Fibroblast of skin of right quadriceps (primary cell): ENCODE data around the gene PKNOX2.

Source experiments
- DNase-seq: peaks from one replicate; pipeline ENCODE4 v3.0.0-alpha.2; 2013

The PKNOX2 gene

DNA sequence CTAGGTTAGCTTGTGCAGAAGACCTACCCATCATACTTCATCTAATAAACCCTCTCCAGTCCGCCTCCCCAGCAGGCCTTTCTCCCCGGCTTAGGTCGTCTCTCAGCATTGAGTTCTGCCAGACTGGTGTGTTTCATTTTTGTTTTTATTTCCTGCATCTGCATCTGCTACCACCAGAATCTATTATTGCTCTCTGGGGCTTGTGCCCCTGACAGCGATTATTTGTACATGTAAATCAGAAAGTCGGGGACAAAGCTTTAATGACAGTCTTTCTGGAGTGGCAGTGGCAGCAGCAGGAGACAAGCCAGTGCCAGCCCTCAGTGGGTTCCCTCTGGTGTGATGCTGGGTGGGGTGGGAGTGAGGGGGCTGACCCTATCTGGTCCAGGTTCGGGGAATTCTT lies 127.5 kb downstream of the PKNOX2 start:
- no peak for DNase-seq

DNA sequence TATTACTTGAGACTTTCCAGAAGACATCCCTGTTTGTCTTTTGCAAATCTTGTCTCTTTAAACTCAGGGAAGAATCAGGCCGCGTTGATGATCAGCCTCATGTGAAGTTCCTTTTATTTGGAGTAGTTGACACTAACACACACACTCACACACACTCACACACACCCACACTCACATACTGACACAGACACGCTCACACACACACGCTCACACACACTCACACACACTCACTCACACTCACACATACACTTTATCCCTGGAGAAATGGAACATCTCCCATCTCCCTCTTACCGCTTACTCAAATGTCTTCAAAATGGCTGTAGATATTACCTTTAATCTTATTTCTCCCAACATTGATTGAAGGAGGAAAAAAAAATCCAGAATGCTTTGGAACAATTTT lies 129.0 kb downstream of the PKNOX2 start:
- no peak for DNase-seq

DNA sequence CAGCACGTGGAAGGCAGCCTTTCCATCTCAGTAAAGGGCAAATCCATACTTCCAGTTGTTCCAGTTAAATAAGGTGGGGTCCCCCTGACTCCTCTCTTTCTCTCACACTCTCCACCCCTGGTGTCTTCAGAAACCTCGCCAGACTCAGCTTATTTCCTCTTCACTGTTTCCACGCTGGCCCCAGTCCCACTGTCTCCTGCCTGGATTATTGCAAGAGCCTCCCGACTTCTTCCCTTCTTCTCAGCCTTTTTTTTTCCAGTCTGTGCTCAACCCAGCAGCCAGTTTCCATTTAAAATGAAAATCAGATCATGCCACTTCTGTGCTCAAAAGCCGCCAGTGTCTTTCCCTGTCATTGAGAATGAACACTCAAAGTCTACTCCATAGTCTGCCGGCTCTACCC lies 131.4 kb downstream of the PKNOX2 start:
- DNase-seq = no peak

DNA sequence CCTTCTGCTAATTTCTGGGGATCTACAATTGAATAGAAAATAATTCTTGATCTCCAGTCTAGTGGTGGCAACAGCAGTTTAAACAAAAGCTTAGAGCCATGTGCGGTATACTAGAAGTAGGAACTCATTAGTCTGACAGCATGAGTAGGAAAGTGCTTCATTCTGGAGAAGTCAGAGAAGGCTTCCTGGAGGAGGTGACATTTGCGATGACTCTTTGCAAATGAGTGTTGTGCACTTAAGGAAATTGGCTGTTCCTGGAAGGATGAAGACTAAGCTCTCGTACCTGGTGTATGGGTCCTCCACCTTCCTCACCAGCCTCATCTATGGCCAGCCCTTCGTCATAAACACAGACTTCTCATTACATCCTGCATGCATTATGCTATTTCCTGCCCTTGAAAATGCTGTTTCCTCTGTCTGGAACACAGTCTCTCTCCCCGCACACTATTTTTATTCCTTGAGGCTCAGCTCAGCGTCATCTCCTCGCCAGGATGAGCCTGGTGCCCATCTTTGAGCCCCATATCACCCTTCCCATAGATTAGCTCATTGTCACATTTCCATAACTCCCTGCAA lies 132.9 kb downstream of the PKNOX2 start:
- DNase-seq = no peak

DNA sequence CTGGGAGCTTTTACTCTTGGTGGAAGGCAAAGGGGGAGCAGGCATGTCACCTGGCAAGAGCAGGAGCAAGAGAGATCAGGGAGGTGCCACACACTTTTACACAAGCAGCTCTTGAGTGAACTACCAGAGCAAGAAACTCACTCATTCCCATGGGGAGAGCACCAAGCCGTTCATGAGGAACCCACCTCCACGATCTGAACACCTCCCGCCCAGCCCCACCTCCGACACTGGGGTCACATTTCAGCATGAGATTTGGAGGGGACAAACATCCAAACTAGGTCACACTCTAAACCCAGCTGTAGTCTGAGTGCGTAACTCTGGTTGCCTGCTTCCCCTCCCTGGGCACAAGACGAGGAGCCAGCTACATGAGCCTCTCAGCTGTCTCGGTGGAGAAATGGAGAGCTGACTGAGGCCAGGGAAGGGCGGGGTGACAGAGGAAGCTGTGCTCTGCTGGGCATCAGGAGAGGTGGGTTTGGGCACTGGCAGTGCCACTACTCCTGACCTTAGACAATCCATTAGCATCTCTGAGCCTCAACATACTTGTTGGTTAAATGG lies 134.6 kb downstream of the PKNOX2 start:
- no peak for DNase-seq

DNA sequence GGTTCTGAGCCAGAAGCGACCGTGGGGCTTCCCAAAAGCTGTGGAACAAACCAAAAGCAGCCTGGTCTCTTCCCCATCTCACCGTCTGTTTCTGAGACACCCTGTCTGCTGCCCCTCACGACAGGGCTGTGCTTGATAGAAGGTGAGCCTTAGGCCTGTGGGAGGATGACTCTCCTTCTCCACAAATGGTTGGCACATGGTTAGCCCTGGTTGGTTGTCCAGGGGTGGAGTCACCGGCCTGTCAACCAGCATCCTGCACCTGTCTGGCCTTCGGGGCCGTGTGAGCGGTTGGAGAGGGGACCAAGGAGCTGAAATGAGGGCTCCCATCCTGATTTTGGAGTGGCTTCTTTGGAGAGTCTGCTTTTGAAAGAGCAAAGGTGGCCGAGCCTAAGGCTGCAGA lies 135.3 kb downstream of the PKNOX2 start:
- DNase-seq = no peak

DNA sequence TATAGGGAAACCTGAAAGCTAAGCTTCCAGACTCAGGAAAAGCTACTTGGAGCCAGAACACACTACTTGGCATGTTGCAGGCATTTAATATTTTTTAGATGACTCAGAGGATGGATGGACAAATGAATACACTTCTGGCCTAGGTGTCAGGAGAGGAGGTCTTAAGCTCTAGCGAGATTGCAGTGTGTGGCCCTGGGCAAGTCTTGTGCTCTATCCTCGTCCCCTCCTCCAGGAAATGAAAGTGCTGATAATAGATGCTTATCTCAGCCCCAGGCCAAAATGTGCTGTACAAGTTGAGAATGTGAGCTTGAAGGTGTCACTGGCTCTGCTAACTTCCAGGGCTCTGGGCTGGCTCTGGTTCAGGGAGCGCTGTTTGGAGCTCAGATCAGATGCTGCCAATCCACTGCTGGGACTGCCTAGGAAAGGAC lies 136.3 kb downstream of the PKNOX2 start:
- DNase-seq = peak; percentile 68

DNA sequence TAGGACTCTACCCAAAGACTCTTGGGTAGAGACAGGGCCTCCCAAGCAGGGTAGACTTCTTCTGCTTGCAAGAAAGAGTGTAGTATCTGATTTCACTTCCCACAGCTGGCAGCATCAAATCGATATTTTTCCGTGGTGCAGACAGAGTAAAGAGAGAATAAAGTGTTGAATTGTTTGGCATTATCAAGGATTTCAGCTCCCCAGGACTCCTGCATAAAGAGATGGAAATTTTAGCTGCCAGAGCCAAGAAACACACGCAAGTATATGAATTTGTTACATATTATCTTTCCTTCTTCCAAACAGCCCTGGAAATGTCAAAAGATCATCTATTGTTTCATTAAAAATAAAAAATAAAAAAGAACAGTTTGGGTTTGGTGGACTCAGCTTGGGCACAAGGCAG lies 136.8 kb downstream of the PKNOX2 start:
- DNase-seq = no peak

DNA sequence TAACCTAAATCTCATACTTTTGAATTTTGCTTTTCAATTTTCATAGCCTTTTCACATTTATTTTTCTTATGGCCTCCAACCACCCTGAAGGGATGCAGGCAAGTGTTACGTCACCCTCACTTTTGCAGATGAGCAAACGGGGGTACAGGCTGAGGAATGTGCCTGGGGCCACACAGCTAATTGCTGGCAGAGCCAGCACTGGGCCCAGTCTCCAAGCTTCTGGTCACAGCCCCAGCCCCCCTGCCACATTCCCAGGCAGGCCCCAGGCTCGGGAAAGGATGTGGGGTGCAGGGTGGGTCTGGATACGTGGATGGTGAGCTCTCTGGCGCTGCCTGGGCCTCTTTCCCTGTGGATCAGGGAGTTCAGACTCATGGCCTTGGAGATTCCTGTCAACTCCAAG lies 138.6 kb downstream of the PKNOX2 start:
- DNase-seq = no peak

DNA sequence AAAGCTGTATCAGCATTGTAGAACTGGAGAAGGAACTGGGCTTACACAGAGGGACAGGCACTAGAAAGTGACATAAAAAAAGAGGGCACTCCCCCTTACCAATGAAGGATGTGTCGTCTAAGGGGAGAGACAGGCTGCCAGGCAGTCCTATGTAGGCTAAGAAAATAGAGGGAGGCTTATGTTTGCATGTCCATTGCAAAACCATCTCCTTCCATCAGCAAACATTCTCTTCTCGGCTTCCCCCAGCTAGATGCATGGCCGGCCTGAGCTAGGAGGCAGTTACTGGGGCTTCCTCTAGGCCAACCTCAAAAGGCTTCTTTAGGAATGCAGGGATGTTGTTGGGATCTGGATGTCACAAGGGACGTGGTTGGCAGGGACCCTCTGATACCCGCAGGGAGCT lies 139.1 kb downstream of the PKNOX2 start:
- no peak for DNase-seq

DNA sequence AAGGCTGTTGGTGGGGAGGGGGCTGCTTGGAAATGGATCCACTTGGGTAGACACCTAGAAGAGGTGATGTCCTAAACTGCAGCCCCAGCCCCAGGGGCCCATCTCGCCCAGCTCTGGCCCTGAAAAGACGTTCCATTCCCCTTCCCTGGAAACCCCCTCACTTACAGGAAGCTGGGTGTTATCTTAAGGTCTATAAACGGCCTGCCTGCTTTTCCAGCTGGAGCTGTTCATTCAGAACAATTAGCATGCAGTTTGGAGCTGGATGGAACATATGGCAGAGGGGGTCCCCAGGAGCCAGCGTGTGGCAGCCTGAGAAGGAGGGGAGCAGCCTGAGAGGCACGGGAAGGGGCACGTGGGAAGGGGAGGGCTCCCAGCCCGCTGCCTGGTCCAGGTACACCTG lies 139.6 kb downstream of the PKNOX2 start:
- DNase-seq = no peak

DNA sequence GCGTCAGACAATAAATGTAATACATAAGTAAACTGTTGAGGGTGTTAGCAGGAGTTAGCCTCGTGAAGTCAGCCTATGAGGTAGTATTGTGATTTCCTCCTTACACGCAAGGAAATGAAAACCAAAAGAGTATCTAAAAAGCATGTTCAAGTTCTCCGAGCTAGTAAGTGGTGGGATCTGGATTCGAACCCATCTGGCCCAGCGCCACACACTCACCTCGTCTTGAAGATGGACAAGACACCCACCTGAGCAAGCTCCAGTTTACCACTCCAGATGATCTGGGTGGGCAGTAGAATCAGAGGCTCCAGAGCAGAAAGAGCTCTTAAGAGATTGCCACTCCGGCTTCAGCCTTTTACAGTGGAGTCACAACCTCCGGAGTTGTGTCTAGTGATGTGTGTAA lies 140.3 kb downstream of the PKNOX2 start:
- DNase-seq = no peak

DNA sequence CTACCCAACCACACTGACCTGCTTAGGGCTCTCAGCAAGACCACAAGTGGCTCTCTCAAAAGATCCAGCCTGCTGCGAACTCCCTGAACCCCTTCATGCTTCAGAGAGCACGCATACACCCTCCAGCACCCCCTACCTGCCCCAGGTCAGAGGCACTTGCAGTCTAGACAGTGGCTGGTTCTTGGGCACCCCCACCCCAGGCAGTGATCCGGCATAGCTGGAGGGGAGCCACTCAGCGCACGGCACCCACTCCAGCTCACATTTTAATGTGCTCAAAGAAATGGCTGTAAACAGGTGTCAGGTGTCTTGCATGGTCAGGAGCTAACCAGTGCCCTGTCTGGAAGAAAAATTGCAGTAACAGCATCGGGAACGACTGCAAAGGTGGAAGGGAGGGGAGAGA lies 140.8 kb downstream of the PKNOX2 start:
- no peak for DNase-seq

DNA sequence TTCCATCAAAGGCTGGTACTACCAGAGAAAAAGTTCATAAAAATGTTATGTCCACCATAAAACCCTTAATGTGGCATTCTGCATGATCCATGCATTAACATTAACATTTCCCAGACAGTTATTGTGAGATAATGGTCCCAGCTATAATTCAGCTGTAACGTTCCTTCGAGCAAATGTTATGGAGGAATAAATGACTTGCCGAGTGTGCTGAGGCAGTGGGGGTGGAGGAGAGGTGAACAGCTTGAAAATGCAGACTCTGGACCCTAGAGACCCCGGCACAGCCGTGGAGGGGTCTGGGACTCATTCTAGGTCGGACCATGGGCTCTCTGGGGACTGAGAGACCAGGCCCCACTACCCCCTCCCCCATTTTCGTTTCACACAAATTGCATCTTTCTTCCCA lies 141.9 kb downstream of the PKNOX2 start:
- no peak for DNase-seq

DNA sequence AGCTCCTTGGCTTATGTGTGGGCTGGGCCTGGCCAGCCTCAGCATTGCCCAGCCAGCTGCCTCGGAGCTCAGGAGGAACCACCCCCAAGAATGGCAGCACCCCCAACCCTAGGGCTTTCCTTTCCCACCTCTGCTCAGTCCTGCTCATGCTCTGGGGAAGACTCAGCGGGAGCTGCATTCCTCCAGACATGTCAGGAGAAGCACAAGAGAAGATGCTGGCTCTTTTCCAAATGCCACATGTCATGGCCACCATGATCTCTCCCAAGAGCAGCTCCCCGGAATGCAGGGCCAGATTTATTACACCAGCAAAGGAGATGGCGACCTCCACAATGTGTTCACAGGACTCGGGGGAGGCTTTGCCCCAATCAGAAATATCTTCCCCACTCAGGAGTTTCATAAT lies 143.7 kb downstream of the PKNOX2 start:
- no peak for DNase-seq

DNA sequence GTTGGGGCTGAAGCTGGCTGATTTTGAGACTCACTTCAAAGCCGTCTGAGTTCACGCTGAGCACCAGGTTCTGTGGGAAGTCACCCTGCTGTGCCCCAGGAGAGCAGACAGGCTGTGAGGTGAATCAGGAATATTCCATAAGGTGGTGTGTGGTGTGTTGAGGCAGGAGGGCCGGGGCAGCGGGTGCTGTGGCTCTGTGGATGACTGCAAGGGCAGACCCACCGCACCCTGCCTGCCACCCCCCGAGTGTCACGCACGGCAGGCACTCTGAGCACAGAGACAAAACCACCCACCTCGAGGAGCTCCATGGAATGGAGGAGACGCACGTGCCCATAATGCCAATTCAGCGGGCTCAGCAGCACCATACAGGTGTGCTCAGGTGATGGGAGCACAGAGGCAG lies 147.8 kb downstream of the PKNOX2 start:
- no peak for DNase-seq

DNA sequence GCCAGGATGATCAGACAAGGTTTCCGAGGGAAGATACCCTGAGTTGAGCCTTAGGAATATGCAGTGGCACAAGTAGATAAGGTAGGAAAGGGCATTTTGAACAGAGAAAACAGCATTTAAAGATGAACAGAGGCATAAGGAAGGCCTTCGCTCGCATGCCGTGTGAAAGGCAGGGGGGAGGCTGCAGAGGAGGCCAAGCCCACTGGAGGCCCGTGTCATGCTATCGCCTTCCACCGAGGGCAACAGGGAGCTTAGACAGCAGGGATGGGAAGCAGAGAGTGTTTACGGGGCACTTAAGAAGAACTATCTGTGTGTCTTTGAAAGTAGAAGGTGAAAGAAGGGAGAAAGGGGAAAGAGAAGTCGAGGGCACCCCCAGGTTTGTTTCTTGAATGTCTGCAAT lies 148.3 kb downstream of the PKNOX2 start:
- DNase-seq = no peak

DNA sequence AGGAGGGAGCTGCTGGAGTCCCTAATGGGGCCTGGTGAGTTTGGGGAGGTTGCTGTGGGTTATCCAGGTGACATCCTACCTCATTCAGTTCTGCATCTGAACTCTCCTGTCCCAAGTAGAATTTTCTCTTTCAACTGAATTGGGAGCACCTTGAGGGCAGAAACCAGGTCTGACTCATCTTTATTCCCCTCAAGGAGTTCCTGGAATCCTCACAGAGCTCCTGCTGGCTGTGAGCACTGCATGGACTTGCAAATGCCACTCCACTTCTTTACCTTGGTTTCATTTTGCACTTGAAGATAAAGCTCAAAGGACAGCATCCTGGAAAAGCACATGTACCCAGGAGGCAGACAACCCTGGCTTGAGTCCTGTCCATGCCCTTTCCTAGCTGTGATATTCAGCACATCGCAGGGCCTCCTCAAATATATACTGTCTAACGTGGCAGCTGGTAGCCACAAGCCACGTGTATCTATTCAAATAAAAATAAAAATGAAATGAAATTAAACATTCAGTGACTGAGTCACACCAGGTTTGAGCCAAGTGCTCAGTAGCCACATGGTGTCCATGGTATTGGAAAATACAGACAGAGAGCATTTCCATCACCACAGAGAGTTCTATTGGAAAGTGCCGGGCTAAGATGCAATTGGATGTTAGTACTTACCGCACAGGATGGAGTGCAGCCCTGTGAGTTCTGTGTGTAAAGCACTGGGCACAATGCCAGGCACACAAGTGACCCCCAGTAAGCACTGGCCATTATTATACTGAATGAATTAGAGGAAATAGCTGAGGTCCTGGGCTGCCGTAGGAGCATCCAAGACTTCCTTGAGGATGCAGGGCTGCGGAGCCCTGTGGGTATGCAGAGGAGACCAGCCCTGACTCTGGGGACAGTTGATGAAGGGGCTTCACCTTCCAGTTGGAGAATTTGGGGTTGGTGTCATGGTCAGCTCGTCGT lies 149.0 kb downstream of the PKNOX2 start:
- no peak for DNase-seq

DNA sequence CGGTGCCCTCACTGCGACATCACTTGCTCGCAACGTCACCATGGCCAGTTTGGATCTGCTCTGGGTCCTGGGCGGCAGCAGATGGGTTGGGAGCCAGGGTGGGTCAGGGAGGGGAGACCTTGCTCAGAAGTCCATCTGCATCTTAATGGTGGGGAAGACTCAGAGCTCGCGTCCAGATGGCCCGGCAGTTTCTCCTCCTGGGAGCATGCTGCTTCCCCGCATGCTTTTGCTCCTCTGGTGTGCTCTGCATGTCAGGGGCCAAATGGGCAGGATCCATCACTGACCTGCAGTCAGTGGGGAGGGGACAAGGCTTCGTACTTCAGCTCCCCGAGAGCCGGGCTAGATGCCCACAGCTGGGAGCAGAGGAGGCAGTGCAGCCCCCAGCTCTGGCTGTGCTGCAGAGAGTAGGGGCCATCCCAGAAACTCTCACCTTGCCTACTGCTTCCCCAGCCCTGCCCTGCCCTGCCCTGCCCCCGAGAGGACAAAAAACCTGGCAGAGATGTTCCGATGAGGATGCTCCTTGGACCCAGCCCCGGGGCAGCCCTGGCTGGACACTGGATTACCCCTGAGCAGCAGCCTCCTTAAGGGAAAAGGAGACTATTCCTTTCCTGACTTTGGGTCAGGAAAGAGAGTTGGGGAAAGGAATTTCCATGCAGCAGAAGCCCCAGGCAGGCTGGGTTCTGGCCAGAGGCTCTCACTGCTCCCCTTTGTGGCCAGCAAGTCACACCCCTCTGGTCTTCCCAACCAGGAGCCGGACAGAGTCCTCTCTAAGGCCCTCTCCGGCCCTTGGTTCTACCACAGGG lies 149.9 kb downstream of the PKNOX2 start:
- no peak for DNase-seq

DNA sequence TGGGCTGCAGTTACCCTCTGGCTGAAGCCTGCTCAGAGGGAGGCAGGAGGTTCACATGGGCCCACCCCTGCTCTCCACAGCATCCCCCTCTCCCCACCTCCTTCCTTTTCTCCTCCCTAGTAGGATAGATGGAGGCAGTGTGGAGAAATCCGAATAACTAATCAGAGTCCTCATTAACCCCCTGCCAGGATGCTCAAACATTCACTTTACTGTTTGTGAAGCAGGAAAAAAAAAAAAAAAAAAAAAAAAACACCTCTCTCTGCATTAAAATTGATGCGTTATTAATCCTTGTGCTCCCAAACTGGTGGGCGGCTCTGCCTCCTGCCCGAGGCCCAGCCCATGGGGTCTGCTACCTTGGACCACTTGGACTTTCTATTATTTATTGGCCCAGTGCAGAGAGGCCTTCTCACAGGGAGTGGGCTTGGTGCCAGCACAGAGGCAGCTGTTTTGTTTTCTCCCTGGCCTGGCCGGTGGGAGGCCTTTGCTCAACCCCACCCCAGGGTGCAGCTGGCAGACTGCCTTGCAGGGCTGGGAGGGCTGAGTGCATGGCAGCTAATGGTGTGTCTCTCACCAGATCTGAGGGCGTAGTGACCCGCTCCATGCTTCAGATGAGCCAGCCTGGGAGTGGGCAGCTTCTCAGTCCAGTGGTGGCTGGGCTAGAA lies 150.7 kb downstream of the PKNOX2 start:
- DNase-seq = no peak

DNA sequence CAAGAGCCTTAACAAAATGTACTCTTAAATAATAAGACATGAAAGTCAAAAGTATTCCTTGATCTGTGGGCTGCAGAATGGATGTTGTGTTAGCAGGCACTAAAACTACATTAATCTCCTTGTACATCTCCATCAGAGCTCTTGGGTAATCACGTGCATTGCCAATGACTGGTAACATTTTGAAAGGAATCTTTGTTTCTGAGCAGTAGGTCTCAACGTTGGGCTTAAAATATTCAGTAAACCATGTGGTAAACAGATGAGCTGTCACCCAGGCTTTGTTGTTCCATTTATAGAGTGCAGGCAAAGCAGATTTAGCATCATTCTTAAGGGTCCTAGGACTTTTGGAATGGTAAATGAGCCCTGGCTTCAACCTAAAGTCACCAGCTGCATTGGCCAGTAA lies 152.9 kb downstream of the PKNOX2 start:
- no peak for DNase-seq

DNA sequence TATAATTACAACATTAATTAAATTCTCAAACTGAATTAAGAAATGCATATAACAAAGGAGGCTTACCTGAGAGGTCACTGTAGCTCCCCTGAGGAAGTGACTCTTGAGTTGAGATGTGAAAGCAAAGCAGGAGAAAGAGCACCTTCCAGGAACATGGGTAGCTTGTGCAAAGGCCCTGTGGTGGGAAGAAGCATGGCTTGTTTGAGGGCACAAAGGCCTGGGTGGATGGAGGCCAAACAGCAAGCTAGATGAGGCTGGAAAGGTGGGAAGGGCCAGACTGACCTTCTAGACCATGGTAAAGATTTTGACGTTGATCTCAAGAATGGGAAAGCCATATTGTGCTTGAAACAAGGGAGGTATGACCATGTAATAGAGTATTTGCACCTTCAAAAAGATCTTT lies 155.1 kb downstream of the PKNOX2 start:
- DNase-seq = no peak
